Bronchial epithelial cell (primary cell): Measurements from ENCODE around the gene SH3RF1. TPM values are rescaled to one million over a fixed set of nuclear protein-coding genes. Genes with fewer than 3 reads are reported as not detected.
"Not testable (repeated sequence)": the region's sequence is repeated elsewhere in the genome, so short reads cannot be mapped to it uniquely, and the experiment has no call there.

Source experiments
- DNase-seq: peaks from one replicate; pipeline ENCODE4 v3.0.0-alpha.2; 2010; ENCODE audit warnings: low read depth
- FAIRE-seq: peaks from 2 replicates; lab custom pipeline; 2011; peaks lifted over from hg19 to GRCh38; lab: Jason Lieb, UNC
- H3K27me3 ChIP-seq: 2 replicates; pipeline ENCODE4 v1.5.1; 2011; ENCODE audit warnings: low read length; ENCODE audit not compliant: control insufficient read depth, insufficient read depth
- H3K36me3 ChIP-seq: 2 replicates; pipeline ENCODE4 v1.5.1; 2011; ENCODE audit warnings: low read length; ENCODE audit not compliant: control insufficient read depth, insufficient read depth
- H3K4me3 ChIP-seq: 2 replicates; pipeline ENCODE4 v1.5.1; 2011; ENCODE audit warnings: mild to moderate bottlenecking, low read depth, low read length, control low read depth
- total RNA-seq: library from RNA; depleted of rRNA; stranded (reverse); fragments of >200 nt; gene quantifications from 2 replicates; pipeline ENCODE4 v1.2.1, GENCODE V29; 2014
- TF ChIP-seq, protein P1 (sequence below): IDR thresholded peaks from 2 replicates; pipeline ENCODE4 v1.5.1; 2011; ENCODE audit warnings: mild to moderate bottlenecking, moderate library complexity, low read length, control low read depth, inconsistent platforms; ENCODE audit not compliant: insufficient read depth, severe bottlenecking

SH3RF1 gene
- total RNA-seq, 1 donor from 2014 or later = 9.0 TPM

DNA sequence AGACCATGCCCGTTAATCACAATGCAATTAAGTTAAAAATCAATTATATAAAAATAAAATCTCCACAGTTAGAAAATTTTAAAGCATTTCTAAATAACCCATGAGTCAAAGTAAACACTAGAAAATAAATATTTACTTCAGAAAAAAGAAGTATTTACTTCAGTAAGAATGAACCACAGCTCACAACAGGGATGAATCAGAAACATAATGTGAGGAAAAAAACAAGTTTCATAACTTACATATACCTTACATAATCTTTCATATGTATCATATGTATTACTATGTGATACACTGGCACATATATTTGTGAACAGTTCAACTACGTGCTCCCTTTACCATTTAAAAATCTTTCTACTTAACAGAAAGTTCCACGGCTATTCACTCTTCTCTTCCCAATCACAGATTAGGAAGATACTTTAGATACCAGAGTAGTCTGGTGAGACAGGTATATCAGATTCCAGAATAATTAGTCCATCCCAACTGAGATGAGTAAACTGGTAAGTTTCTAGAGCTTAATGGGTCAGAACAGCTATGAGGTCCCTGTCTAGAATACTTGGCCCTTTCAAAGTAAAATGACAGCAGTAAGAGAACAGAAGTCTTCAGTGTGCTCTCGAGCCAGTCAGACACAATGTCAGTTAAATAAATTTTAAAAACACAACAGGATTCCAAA, 70.3 kb downstream of the SH3RF1 start:
- DNase-seq = peak; percentile 70
- FAIRE-seq = no peak
- TF ChIP-seq, protein P1, sequence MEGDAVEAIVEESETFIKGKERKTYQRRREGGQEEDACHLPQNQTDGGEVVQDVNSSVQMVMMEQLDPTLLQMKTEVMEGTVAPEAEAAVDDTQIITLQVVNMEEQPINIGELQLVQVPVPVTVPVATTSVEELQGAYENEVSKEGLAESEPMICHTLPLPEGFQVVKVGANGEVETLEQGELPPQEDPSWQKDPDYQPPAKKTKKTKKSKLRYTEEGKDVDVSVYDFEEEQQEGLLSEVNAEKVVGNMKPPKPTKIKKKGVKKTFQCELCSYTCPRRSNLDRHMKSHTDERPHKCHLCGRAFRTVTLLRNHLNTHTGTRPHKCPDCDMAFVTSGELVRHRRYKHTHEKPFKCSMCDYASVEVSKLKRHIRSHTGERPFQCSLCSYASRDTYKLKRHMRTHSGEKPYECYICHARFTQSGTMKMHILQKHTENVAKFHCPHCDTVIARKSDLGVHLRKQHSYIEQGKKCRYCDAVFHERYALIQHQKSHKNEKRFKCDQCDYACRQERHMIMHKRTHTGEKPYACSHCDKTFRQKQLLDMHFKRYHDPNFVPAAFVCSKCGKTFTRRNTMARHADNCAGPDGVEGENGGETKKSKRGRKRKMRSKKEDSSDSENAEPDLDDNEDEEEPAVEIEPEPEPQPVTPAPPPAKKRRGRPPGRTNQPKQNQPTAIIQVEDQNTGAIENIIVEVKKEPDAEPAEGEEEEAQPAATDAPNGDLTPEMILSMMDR = no peak
- Histone ChIP-seq H3K27me3 (no peaks in the 10 kb centered on the region), H3K4me3 (no peak overlapping the region), H3K36me3 (no peaks in the 10 kb centered on the region)

DNA sequence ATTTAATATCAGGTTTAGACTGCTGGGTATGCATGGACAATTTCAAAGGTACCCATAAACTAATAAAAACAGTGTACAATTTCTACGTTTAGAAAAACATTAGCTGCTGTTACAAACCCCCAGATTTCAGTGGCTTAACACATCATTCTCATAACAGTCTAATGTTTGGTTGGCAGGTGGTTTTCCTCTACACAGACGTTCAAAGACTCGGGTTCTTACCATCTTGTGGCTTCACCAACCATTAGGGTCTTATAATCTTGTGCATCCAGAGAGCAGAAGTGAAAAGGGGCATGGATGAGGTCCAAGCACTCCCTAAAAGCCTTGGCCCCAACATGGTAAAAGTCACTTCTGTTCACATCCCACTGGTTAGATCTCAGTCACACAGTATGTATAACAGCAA, 71.6 kb downstream of the SH3RF1 start:
- TF ChIP-seq, protein P1 = no peak
- no peaks in the 10 kb centered on the region for H3K36me3 ChIP-seq
- H3K27me3 ChIP-seq = no peaks in the 10 kb centered on the region
- H3K4me3 ChIP-seq = no peak overlapping the region
- DNase-seq = no peak
- FAIRE-seq = no peak

DNA sequence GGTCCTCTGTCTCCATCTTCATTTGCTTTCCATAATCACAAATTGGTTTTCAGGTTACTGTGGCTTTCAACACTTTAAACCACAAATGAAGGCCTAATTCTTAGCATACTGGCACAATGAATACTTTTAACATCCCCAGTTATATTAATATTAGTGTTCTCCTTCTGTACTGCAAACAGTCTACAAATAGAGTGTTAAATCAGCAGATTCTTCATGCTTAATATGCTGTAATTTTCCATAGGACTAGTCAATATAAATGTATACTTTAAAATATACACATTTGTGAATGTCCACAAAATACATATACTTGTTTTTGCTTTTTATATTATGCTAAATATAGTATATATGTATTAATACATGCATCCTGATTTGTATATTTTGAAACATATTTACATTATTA, 72.6 kb downstream of the SH3RF1 start:
- no peaks in the 10 kb centered on the region for H3K36me3 ChIP-seq
- H3K27me3 ChIP-seq = no peaks in the 10 kb centered on the region
- DNase-seq (no peak), FAIRE-seq (no peak)
- no peak overlapping the region for H3K4me3 ChIP-seq
- TF ChIP-seq, protein P1 = no peak

DNA sequence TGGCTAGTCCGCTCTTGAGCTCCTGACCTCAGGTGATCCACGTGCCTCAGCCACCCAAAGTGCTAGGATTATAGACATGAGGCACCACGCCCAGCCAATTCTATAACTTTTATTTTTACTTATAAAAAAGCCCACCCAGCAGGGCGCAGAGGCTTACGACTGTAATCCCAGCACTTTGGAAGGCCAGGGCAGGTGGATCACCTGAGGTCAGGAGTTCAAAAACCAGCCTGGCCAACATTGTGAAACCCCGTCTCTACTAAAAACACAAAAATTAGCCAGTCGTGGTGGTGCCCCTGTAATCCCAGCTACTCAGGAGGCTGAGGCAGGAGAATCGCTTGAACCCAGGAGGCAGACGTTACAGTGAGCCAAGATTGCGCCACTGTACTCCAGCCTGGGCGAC, 73.5 kb downstream of the SH3RF1 start:
- not testable (repeated sequence) for FAIRE-seq, H3K27me3 ChIP-seq, DNase-seq, H3K4me3 ChIP-seq, H3K36me3 ChIP-seq

DNA sequence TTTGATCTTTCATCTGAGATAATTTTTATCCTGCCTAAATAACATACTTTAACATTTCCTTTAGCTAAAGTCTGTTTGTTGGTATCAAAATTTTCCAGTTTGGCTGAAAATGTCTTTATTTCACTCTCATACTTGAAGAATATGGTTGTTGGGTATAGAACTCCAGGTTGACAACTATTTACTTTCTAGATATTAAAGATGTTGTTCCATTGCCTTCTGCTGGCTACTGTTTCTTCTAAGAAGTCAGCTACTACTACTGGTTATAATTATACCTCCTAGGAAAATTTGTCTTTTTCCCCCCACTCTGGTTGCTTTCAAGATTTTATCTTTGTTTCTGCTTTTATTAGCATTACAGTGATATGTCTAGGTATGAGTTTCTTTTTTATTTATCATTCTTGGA, 75.7 kb downstream of the SH3RF1 start:
- DNase-seq (no peak), FAIRE-seq (no peak)
- H3K36me3 ChIP-seq = no peaks in the 10 kb centered on the region
- TF ChIP-seq, protein P1 = no peak
- no peak overlapping the region for H3K4me3 ChIP-seq
- H3K27me3 ChIP-seq = no peaks in the 10 kb centered on the region

DNA sequence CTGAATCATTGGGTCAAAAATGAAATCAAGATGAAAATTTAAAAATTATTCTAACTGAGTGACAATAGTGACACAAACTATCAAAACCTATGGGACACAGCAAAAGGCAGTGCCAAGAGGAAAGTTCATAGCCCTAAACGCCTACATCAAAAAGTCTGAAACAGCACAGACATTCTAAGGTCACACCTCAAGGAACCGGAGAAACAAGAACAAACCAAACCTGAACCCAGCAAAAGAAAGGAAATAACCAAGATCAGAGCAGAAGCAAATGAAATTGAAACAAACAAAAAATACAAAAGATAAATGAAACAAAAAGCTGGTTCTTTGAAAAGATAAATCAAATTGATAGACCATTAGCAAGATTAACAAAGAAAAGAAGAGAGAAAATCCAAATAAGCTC, 80.8 kb downstream of the SH3RF1 start:
- not testable (repeated sequence) for H3K4me3 ChIP-seq, H3K36me3 ChIP-seq, FAIRE-seq, DNase-seq, H3K27me3 ChIP-seq

DNA sequence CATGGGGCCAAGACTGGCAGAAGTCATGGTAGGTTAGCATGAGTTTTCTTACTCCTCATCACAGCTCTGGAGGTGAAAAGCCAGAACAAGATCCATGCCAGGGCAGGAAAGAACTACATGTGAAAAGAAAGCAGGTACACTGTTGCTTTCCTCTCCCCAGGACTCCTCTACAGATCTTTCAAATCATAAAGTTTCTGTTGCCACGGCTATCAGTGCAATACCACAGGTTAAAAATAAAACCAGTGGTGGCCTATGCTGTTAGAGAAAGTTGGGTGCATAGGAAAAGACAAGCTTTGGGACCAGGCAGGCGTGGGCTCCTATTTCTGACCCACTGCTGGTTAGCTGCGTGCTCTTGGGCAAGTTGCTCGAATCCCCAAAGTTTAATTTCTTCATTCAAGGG, 81.4 kb downstream of the SH3RF1 start:
- DNase-seq (no peak), FAIRE-seq (no peak)
- TF ChIP-seq, protein P1 = no peak
- no peaks in the 10 kb centered on the region for H3K27me3 ChIP-seq
- H3K36me3 ChIP-seq = no peaks in the 10 kb centered on the region
- no peak overlapping the region for H3K4me3 ChIP-seq
